Vagina (tissue), 2 donors: Measurements from ENCODE around the gene WIZ.

Experiments used
- CTCF ChIP-seq, 3 experiments: fragments of 450-650 bp in 2 of 3; fragments of 200-600 bp in 1 of 3; sonication (generic) in 1 of 3; IDR thresholded peaks; one replicate each; pipeline ENCODE4 v1.5.1; 2017 to 2019; ENCODE audit warnings: antibody characterized with exemption in 3 of 3, mild to moderate bottlenecking in 2 of 3, moderate library complexity in 2 of 3
- POLR2AphosphoS5 ChIP-seq, 2 donors: sonication (generic); formaldehyde crosslinking; IDR thresholded peaks; one replicate each; pipeline ENCODE4 v1.9.0; 2017; ENCODE audit warnings: antibody characterized with exemption in 2 of 2, mild to moderate bottlenecking in 2 of 2, low read depth in 1 of 2; ENCODE audit not compliant: insufficient read depth in 1 of 2

- TF ChIP-seq POLR2AphosphoS5 (IDR thresholded peaks at IDR 0.05; ENCODE audit: insufficient read depth in 1 of 2, low read depth in 1 of 2) (no peak), CTCF (IDR thresholded peaks at IDR 0.05) (no peak)
These were observed 5.1 kb downstream of the WIZ start for GRCh38 chr19:15444505-15445226.
